Effector CD8-positive, alpha-beta T cell (primary cell): ENCODE measurements around the gene MRPS23.

Source experiments
- DNase-seq: peaks from one replicate; lab custom pipeline; 2025; lab: John Stamatoyannopoulos, UW
- total RNA-seq, 4 experiments: gene quantifications; one replicate each; lab custom pipeline; 2026; lab: John Stamatoyannopoulos, UW

The MRPS23 gene
- total RNA-seq = 27.7 to 62.0 (median 33.8) reads per million in 4 experiments

DNA sequence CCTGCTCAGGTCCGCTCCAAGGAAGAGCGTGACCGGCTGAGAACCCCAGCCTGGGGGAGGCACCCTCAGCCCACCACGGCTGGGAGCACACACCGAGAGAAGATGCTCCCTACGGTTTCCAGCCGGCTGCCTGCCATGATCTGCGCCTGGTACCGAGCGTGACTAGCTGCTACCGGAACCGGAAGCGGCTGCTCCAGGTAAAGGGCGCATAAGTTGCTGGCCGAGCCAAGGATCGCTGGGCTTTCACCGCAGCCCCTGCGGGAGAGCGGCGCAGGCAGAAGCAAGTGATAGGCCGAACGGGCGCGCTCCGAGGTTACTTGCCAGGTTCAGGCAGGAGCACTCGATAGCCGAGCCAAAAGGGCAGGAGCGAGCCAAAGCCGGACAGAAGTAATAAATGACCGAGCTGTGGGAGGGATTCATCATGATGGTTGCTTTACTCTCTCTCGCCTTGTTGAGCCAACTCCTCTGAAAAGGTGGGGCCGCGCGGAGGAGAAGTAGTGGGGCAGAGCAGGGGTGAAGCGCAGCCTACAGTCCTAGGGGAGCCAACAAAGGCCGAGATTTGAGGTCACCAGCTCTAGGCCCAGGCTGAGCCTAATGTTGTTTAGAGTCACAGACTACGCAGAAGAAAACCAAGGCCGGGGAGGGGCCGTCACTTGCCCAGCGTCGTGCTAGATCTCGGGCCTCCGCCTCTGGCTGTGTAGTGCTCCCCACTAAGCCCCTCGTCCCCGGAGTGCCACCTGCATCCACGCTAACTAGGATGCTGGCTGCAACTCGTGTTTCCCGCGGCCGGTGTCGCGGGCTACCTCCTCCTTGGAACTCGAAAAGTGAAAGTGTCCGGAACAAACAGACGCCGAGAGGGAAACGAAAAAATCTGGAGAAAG is at the start of gene MRPS23:
Gene MRPS23 (minus strand): TSS at position 171 of the 881 bp plus-strand sequence. CDS start 34 bp downstream, at position 137.
- peak; percentile 90 for DNase-seq

DNA sequence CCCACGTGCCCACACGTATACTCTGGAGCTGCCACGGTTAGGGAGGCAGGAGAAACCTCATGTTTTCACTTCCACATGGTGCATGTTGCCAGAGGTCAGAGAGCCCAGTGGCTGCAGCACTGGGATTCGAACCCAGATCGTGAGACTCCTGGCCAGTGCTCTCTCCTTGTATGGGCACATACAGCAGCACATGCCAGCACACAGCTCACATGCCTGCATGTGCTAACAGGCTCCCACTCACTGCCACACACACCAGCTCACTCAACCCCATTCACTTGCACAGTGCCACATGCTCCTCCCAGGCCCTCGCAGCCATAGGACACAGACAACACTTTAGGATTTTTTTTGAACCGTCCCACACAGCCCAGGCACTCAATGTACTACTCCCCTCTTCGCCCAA is 49.5 kb upstream of the MRPS23 start:
- no peak for DNase-seq

DNA sequence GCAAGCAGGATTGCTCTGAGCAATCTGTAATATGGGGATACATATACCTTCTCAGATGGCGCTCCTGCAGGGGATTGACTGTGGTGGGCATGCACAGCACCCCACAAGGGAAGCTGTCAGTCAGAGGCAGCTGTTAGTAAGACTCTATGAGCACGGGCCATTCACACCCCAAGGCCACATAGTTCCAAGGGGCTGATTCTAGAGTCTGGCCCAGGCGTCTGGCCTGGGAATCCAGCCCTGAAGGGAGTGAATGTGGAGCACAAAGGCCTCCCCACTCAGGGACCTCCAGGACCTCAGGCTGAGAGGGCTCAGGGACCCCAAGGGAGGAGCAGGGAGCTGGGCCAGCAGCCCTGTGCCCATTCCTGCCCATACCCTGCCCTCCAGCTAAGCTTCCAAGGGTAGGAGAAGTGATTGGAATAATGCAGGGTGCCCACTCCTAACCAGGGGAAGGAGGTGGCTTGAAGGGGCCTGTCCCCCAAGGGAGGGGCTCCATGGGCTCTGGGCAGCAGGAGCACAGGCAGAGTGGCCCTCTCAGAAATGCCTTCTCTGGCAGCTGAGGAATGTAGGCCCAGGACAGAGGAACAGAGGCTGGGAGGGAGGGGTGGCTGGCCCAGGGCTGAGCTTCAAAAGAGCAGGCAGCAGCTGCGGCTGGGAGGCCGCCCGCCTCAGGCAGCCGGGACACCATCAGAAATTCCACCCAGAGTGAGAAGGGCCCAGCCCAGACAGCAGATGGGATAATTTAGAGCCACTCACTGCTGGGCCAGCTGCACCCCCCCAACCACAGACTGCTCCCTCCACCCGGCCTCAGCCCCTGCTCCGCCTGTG is 48.9 kb upstream of the MRPS23 start:
- no peak for DNase-seq

DNA sequence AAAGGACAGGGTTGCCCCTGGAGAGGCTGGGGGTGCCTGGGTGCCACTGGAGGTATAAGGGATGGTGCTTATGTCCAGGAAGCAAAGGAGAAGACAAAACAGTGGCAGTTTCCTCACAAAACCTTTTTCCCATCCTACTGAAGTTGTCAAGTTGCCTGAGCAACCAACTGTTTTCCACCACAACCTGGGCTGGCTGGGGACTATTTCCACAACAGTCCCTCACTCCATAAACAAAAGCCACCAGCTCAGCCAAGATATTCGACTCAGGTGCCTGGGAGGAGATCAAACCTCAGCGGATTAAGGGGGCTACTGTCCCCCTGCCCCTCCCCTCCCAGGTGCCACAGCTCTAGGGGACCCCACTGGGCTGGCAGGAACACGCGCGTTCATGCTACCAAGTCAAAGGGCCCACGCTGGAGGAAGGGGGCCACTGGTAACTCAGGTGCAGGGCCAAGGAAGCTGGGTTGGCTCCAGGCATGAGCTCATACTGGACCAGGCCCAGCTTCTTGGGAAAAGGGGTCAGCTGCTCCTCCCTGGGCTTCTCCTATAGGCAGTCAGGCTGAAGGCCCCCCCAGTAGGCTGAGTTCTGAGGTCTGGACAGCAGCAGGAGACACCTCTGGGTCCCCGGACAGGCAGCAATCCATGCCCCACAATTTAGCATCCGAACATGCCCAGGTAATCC is 45.7 kb upstream of the MRPS23 start:
- DNase-seq = no peak

DNA sequence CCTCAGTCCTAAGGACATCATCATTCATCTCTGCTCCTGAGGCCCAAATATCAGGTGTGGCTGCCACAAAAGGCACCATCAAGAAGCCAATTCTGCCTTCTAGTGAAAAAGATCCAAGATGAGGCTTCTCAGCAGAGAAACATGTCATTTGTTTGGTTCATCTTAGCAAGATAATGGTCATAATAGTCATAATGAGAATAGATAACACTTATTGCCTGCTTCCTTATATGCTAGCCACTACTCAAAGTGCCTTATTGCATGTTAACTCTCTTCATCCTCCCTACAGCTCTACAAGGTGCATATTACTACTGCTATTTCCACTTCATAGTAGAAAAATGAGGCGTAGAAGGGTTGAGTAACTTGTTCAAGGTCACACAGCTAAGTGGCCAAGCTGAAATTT is 45.0 kb upstream of the MRPS23 start:
- no peak for DNase-seq

DNA sequence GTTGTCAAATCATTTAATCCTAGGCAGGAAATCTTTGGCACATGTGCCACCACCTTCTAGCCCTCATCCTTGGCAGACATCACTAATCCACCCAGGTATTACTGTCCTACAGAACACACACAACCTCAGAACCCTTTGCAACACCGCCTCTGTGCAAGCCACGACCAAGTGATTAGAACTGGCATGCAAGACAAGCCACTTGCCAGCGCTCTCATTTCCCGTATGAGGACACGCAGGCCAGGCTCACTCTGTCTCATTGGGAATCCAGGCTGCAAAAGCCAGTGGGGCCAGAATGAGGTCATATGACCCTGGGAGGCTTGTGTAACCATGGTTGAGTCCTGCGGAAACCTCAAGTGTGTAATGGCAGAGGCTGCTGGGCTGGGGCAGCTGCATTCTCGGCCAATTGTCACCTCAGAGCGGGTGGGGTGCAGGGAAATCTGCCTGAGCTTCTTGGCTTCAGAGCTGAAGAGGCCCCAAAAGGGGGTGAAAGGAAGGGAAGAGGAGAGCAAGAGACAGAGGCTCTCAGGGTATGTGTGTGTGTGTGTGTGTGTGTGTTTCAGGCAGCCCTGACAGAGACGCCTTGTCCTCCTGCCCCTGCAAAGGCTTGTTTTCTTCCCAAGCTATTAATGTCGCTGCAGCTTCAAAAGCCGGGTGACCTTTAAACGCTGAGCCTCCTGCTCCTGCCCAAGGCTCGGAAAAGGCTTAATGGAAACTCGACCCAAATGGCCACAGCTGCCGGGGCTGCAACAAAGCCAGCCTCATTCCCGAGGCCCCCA is 43.2 kb upstream of the MRPS23 start:
- no peak for DNase-seq

DNA sequence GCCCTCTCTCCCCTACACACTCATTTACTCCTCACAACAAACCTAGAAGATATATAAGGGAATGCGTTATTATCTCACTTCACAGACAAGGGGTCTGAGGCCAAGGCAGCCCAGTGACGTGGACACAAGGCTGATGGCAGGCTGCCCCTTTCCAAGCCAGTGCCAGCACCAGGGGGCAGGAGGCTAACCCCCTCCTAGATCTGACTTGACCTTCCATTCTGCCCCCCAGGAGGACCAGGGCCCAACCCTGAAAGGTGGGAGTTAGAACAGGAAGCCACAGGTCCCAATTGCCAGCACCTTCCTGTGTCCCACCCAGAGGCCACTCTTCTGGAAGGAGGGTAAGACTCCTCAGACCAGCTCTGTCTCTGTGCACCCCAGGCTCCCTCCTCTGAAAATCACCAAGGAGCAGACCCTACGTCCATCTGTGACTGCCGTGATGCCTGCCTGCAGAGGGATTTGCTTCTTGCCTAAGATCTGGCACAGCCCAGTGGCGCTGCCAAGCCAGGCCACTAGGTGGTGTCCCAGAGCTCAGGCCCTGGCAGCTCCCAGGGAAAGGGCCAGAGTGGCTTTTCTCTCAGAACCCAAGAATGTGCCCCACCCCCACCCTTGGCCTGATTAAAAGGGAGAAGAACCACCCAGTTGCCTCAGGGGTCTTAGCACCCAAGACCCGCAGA is 42.4 kb upstream of the MRPS23 start:
- DNase-seq = peak; percentile 62

DNA sequence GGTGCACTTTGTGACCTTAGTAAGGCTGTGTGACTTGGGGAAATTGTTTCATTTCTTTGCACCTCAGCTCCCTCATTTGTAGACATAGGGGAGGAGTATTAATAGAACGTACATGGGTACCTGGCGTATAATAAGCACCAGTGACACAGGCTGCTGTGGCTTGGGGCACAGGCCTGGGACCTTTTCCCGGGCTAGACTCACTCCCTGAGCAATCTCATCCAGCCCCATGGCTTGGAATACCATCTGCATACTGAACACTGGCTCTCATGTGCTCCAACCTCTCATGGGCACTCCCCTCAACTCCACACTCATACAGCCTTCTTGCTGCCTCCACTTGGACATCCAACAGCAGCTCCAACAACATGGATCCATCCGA is 41.0 kb upstream of the MRPS23 start:
- DNase-seq = no peak

DNA sequence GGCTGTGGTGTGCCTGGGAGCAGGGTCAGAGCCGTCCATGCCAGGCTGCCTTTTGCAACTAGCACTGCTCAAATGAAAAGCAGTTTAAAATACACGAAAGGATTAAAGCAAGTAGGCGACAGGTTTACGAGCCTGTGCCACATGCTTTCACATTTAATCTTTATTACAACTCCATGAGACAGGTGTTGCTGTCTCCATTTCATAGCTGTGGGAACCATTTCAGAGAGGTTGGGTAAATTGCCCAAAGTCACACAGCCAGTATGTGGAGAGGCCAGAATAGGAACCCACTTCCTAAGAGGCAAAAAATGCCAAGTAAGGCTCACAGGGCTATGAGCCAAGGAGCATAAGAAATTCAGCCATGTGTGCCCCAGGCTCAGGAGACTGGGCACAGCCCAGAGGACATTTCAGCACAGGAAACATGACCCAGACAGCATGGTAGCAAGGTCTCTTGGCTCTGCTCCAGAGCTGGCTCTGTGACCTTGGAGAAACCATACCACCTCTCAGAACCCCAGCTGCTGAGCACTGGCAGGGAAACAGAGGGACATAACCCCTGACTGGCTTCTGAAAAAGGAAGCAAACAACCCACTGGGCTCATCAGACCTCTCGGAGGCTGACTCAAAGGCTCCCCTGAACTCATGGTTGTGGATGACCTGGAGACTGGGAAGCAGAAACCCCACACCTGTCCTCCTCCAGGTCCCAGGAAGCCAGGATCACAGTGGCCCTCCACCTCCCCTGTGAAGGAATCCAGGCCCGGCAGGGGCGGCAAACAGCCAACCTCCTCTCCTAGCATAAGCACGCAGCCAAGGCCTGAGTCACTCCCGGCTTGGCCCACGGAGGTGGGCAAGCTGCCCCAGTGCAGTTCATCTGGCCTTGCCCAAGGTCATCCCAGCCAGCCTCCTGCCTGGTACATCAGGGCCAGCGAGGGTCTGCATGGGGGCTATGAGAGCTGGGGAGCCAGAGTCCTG is 40.3 kb upstream of the MRPS23 start:
- DNase-seq = no peak

DNA sequence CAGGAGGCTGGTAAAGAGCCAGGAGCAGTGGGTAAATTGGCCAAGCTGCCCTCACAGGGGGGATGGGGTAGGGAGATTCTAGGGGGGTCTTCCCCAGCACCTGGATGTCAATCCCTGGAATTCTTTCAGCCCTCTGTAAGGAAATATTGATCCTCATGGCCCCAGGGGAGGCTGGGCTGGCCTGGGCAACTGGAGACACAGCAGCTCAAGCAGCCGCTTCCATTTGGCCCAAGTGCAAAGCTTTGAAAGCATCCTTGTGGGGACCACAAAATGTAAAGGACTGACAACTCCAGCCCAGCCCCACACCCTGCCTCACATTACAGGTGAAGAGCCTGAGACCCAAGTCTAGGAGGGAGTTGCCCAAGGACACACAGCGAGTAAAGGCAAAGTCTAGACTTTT is 39.4 kb upstream of the MRPS23 start:
- no peak for DNase-seq

DNA sequence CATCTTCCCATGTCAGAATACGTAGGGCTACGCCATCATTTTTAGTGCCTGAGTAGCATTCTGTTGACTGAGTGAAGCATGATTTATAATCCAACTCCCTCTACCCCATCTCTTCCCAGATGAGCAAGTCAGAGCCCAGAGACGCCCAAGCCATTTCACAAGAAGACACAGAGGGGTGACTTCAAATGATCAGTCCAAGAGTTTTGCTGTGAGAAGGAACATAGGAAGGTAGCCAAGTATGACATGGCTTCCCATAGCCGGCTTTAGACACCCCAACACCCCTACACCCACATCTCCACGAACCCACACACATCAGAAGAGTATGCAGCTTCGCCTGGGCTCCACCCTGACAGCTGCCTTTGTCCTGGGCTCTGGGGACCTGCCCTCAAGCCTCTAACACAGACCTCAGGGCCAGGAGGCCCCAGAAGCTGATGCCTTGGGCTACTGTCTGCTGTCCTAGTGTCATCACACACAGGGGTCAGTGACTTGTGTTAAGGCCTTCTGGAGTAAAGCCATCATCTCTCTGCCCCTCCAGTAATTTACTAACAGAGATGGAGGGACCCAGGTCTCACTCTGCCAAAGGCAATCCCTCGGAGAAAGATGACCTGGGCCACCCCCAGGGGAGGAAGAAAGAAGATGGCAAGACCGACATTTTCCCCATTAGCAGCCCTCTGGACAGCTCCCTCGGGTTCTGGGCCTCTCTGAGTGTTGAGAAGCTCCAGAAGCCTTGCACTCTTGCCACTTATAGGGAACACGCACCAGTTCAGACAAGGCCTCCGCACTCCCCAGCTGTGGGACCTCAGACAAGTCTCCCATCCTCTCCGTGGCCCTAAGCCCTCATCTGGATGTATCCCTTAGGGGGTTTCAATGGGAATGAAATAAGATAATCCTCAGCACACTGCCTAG is 38.7 kb upstream of the MRPS23 start:
- no peak for DNase-seq

DNA sequence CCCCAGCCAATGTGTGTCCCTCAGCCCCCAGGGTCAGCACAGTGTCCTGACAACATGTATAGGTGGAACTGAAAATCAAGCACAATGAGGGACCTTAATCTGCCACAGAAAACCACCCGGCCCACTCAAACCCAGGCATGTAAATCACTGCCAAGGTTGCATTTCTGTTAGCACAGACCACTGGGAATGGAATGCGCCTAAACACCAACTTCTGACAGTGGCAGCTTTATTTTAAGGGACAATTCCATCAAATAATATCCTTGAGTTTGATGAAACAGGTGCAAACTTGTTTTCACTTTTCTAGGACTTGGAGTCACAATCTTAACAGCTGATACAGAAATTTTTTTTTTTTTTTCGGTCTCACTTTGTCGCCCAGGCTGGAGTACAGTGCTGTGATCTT is 37.3 kb upstream of the MRPS23 start:
- no peak for DNase-seq

DNA sequence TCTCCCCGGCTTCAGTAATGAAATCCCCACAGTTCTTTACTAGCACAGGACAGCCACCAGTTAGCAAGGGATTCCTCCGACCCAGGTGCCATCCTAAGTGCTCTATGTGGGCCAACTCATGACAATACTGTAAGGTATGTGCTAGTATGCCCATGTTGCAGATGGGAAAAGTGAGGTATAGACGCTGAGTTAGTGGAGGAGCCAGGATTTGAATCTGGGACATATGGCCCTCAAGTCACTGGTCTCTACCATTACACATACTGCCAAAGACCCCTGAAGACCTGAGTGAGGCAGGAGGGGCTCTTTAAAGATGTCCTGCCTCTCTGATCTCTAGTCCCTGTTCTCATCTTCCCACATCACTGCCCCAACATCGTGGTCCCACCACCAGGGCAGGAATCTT is 36.2 kb upstream of the MRPS23 start:
- no peak for DNase-seq

DNA sequence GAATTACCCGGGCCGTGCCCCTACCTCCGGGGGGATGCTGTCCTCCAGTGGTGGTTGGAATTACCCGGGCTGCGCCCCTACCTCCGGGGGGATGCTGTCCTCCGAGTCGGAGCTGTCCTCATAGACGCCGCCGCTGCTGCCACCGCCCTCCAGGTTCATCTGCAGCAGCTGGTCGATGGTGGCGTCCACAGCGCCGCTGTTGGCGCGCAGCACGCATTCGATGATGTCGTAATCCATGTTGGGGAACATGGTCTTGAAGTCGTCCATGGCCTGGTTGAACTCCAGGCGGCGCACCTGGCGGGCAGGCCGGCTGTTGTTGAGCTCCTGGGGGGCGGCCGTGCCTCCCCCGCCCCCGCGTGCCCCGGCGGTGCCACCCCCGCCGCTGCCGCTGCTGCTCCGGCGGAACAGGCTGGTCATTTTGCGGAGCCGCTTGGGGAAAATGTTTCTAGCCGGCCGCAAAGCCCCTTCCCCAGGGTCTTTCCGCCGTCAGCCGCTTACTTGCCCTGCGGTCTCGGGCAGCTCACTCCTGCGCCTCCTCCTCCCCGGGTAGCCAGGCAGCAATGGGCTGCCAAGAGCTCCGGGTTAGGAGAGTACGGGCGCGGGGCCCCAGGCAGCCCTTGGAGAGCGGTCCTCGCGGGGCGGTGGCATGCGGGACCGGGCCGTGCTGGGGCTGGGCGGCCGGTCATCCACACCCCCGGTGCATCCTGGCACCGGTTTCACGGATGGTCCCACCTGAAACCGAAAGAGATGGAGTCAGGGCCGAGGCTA is 35.5 kb upstream of the MRPS23 start:
- no peak for DNase-seq

DNA sequence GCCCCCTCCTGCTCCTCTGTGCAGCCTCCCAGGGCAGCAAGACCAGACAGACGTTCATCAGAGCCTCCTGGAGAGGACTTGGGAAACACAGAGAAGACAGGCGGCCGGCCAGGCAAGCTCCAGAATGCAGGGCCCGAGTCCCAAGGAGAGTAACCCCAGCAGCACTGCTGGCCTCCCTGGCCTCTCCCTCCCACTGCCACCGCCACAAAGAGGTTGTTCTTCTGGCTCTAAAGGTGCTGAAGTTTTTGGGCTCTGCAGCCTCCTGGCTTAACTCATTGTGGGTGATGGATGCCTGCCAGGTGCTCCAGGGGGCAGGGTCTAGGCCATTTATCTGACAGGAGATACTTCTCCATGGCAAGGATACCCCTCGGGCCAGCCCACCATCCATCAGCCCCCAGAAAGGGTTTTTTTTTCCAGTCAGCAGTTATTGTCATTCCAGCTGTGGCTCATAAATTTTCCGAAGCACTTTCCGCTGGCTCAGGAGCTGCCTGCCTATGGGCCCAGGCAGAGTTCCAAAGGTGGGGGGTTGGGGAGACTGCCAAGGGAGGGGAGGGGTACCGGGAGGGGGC is 32.0 kb upstream of the MRPS23 start:
- no peak for DNase-seq

DNA sequence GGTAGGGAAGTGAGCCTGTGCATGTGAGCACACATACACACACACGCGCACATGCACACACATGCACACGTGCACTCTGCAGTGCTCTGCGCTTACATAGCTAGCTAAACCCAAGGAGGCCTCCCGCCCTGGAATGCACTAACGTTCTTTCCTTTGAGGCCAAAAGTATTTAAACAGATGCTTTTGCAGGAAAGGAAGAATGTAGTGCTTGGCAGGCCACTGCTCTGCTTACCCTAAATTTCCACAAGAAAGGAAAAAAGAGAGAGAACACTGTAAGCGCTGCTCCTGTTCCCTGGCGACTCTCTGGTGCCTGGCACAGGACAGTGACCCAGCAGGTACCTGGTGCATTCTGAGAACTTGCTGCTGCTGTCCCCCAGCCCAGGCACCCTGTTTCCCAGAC is 31.3 kb upstream of the MRPS23 start:
- DNase-seq = no peak

DNA sequence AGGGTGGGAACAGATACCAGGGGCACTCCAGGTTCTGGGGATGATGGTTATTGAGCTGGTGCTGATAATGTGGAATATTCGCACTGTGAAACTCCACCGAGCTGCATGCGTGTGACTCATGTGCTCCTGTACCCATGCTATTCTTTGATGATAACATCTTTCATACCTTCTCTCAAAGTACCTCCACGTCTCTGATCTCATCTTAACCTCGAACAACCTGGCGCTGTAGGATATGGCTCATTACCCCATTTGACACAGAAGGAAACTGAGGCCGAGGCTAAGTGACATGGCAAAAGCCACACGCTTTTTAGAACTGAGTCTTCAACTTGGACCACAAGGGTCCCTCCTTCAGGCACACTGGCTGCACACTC is 30.2 kb upstream of the MRPS23 start:
- no peak for DNase-seq
